OCI-LY3 (cell line): ENCODE results near the gene TXNDC5.

Experiments used
- CTCF ChIP-seq: fragments of 200-600, 300-600 bp; sonication (generic); IDR thresholded peaks from 2 replicates; pipeline ENCODE4 v1.5.1; 2014; ENCODE audit warnings: antibody characterized with exemption, low read length, low read depth
- EZH2phosphoT487 ChIP-seq: fragments of 200-600 bp; shearing (Covaris generic); IDR thresholded peaks from 2 replicates; pipeline ENCODE4 v1.6.1; 2018; ENCODE audit warnings: antibody characterized with exemption, mixed run types, low read depth

- TF ChIP-seq CTCF, result no peak
- TF ChIP-seq EZH2phosphoT487, result no peak
These were observed 43.2 kb upstream of the TXNDC5 start for GRCh38 chr6:7953753-7954152.
